SK-N-SH treated with all-trans-retinoic acid at 6 μM for 48 hours (cell line): Measurements from ENCODE around the gene PZP.

Experiments used
- CSRNP3 ChIP-seq: fragments of 250-450 bp; sonication (Bioruptor Pico); IDR thresholded peaks from 2 replicates; pipeline ENCODE4 v1.5.1; 2021; ENCODE audit warnings: mild to moderate bottlenecking, moderate library complexity
- ESRRG ChIP-seq: fragments of 250-450 bp; sonication (Bioruptor Pico); IDR thresholded peaks from 2 replicates; pipeline ENCODE4 v1.6.1; 2021; ENCODE audit warnings: mild to moderate bottlenecking
- ISL1 ChIP-seq: fragments of 250-450 bp; sonication (Bioruptor Pico); IDR thresholded peaks from 2 replicates; pipeline ENCODE4 v2.1.2; 2022; ENCODE audit warnings: mild to moderate bottlenecking, moderate library complexity
- OSR1 ChIP-seq: fragments of 250-450 bp; sonication (Bioruptor Pico); IDR thresholded peaks from 2 replicates; pipeline ENCODE4 v1.8.0; 2022; ENCODE audit warnings: moderate library complexity, mild to moderate bottlenecking, inconsistent platforms
- PATZ1 ChIP-seq: fragments of 250-450 bp; sonication (Bioruptor Pico); IDR thresholded peaks from 2 replicates; pipeline ENCODE4 v1.8.0; 2020; ENCODE audit warnings: mild to moderate bottlenecking, moderate library complexity, borderline replicate concordance
- POU6F1 ChIP-seq: fragments of 250-450 bp; sonication (Bioruptor Pico); IDR thresholded peaks from 2 replicates; pipeline ENCODE4 v1.8.0; 2021; ENCODE audit warnings: low read depth, mild to moderate bottlenecking, moderate library complexity, borderline replicate concordance
- ZFP3 ChIP-seq: fragments of 250-450 bp; sonication (Bioruptor Pico); IDR thresholded peaks from 2 replicates; pipeline ENCODE4 v1.5.0; 2020; ENCODE audit warnings: mild to moderate bottlenecking, moderate library complexity
- ZFP30 ChIP-seq: fragments of 450-650 bp; formaldehyde crosslinking; IDR thresholded peaks from 2 replicates; pipeline ENCODE4 v1.5.0; 2022; ENCODE audit warnings: mild to moderate bottlenecking, moderate library complexity
- ZNF565 ChIP-seq: fragments of 450-650 bp; formaldehyde crosslinking; conservative IDR thresholded peaks from 2 replicates; pipeline ENCODE4 v1.5.0; 2020; ENCODE audit warnings: low read depth, mild to moderate bottlenecking, moderate library complexity
- ZNF8 ChIP-seq: fragments of 450-650 bp; formaldehyde crosslinking; IDR thresholded peaks from 2 replicates; pipeline ENCODE4 v1.5.0; 2020; ENCODE audit warnings: mild to moderate bottlenecking, moderate library complexity

- TF ChIP-seq ZFP3 (CRISPR knock-in tag) = no peak
- no peak for TF ChIP-seq ZNF8 (CRISPR knock-in tag)
- TF ChIP-seq PATZ1 (CRISPR knock-in tag) = no peak
- no peak for TF ChIP-seq ISL1 (CRISPR knock-in tag)
- no peak for TF ChIP-seq CSRNP3 (CRISPR knock-in tag)
- TF ChIP-seq OSR1 (CRISPR knock-in tag) = no peak
- no peak for TF ChIP-seq POU6F1 (CRISPR knock-in tag)
- TF ChIP-seq ESRRG (CRISPR knock-in tag) = no peak
- TF ChIP-seq ZNF565 (CRISPR knock-in tag) = no peak
- no peak for TF ChIP-seq ZFP30
Measured at GRCh38 chr12:9240776-9241175, 32.6 kb upstream of the PZP start.
